Measurements from ENCODE around the gene SSTR4.

DNA sequence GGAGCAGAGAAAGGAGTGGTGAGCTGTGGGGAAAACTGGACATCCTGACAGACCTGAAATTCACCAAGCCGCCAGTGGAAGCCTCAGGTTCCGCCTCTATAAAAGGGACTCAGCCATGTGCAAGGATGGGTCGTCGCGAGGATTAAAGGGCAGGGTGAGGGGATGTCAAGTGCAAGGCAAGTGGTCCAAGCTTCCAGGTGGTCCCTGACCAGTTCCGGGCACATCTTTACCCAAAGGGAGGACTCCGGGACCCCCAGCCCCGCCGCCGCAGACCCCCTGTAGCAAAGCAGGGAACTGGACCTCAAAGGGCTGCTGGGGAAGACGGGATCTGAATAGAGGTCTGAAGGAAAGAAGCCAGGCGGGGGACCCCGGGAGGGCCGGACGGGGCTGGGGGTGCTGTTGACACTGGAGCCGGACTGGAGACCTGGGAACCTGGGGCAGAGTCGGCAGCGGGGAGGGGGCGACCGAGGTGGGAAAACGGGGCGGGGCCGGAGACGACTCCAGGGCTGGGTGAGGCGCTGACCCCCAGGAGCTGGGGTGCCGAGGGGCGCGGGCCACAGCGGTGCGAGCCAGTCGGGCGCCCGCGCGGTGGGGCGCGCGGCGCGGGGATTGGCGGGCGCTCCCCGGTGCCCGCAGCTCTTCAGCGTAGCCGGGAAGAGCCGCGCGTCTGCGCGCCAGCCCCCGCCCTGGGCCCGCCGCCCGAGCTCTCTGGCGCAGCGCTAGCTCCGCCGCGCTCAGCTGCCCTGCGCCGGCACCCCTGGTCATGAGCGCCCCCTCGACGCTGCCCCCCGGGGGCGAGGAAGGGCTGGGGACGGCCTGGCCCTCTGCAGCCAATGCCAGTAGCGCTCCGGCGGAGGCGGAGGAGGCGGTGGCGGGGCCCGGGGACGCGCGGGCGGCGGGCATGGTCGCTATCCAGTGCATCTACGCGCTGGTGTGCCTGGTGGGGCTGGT is at the start of gene SSTR4:
- TF ChIP-seq CTCF (conservative IDR thresholded peaks at IDR 0.05) = no peak
- TF ChIP-seq EZH2 (IDR thresholded peaks at IDR 0.05; ENCODE audit: low read depth) = no peak

Measured in PC-9 (cell line).